Neural cell (in vitro differentiated cells): ENCODE measurements around the gene DNAH10.

Source experiments
- EP300 ChIP-seq: fragments of 450-650 bp; conservative IDR thresholded peaks from 2 replicates; pipeline ENCODE4 v1.6.1; 2014; ENCODE audit warnings: antibody characterized with exemption, mild to moderate bottlenecking, moderate library complexity; ENCODE audit not compliant: poor library complexity, severe bottlenecking
- EZH2 ChIP-seq: fragments of 200-600, 300-800 bp; shearing (Covaris generic), sonication (generic); IDR thresholded peaks from 2 replicates; pipeline ENCODE4 v1.6.1; 2014; ENCODE audit warnings: antibody characterized with exemption, low read length, borderline replicate concordance, mild to moderate bottlenecking; ENCODE audit not compliant: insufficient read depth, poor library complexity, severe bottlenecking
- MXI1 ChIP-seq: fragments of 450-650 bp; conservative IDR thresholded peaks from 2 replicates; pipeline ENCODE4 v1.6.1; 2014; ENCODE audit warnings: antibody characterized with exemption, mild to moderate bottlenecking; ENCODE audit not compliant: poor library complexity, severe bottlenecking
- POLR2AphosphoS5 ChIP-seq: IDR thresholded peaks from 2 replicates; pipeline ENCODE4 v1.6.1; 2012
- SMC3 ChIP-seq: fragments of 450-650 bp; conservative IDR thresholded peaks from 2 replicates; pipeline ENCODE4 v1.6.1; 2014; ENCODE audit warnings: antibody characterized with exemption, mild to moderate bottlenecking, moderate library complexity; ENCODE audit not compliant: poor library complexity
- TAF1 ChIP-seq: IDR thresholded peaks from 2 replicates; pipeline ENCODE4 v1.6.1; 2012; ENCODE audit warnings: low read depth
- TF ChIP-seq, protein P1 (sequence below): fragments of 450-650 bp; IDR thresholded peaks from 2 replicates; pipeline ENCODE4 v1.5.1; 2014; ENCODE audit warnings: antibody characterized with exemption, mild to moderate bottlenecking, moderate library complexity; ENCODE audit not compliant: poor library complexity, severe bottlenecking

DNA sequence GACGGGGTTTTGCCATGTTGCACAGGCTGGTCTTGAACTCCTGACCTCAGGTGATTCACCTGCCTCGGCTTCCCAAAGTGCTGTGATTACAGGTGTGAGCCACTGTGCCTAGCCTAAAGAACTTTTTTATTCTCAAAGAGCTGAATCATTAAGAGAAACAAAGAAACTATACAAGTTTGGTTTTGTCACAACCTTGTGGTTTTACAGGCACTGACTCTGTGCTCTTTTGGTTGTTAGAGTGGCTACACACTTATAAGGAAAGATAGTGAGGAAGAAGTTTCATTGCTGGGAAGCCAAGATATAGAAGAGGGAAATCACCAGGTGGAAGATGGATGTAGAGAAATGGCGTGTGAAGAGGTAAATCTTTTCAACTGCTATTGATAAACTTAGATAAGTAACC lies 10.1 kb upstream of the DNAH10 start:
- TF ChIP-seq EP300 (no peak), MXI1 (no peak), POLR2AphosphoS5 (no peak), EZH2 (no peak), TAF1 (no peak), SMC3 (no peak)
- TF ChIP-seq, protein P1, sequence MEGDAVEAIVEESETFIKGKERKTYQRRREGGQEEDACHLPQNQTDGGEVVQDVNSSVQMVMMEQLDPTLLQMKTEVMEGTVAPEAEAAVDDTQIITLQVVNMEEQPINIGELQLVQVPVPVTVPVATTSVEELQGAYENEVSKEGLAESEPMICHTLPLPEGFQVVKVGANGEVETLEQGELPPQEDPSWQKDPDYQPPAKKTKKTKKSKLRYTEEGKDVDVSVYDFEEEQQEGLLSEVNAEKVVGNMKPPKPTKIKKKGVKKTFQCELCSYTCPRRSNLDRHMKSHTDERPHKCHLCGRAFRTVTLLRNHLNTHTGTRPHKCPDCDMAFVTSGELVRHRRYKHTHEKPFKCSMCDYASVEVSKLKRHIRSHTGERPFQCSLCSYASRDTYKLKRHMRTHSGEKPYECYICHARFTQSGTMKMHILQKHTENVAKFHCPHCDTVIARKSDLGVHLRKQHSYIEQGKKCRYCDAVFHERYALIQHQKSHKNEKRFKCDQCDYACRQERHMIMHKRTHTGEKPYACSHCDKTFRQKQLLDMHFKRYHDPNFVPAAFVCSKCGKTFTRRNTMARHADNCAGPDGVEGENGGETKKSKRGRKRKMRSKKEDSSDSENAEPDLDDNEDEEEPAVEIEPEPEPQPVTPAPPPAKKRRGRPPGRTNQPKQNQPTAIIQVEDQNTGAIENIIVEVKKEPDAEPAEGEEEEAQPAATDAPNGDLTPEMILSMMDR, result no peak
